PC-3 (cell line): ENCODE data around the gene PTPN18. TPM values are rescaled to one million over a fixed set of nuclear protein-coding genes. Genes with fewer than 3 reads are reported as not detected.

Source experiments
- ATAC-seq: fragments of 200-7000 bp; cut with Tn5 transposase; 2 replicates; pipeline ENCODE4 v1.9.1; 2020; ENCODE audit warnings: mild to moderate bottlenecking, moderate library complexity
- BruUV-seq: library from RNA; stranded (reverse); fragments of 400-500 nt; replicated peaks from 2 replicates; lab custom pipeline; 2021; lab: Mats Ljungman, UMichigan
- CTCF ChIA-PET: fragments of 300-600 bp; sonication (Branson Sonifier 250); formaldehyde crosslinking; loops from one replicate; lab custom pipeline; 2022; ENCODE audit warnings: antibody characterized with exemption; lab: Charles Lee
- POLR2A ChIA-PET: fragments of 300-600 bp; sonication (Branson Sonifier 250); formaldehyde crosslinking; loops from one replicate; lab custom pipeline; 2022; ENCODE audit warnings: antibody characterized with exemption; ENCODE audit not compliant: unreplicated experiment; lab: Charles Lee
- DNase-seq: peaks from one replicate; pipeline ENCODE4 v3.0.0-alpha.2; 2015
- H2AFZ ChIP-seq: fragments of 300-600 bp; sonication (generic); 2 replicates; pipeline ENCODE4 v1.6.0; 2016; ENCODE audit warnings: antibody characterized with exemption, low read length
- H3F3A ChIP-seq: fragments of 300-600 bp; sonication (generic); one replicate; pipeline ENCODE4 v1.6.0; 2017; ENCODE audit warnings: antibody characterized with exemption, low read length, control low read depth, mild to moderate bottlenecking; ENCODE audit not compliant: unreplicated experiment
- H3K27ac ChIP-seq: fragments of 300-600 bp; sonication (generic); 2 replicates; pipeline ENCODE4 v1.5.1; 2016; ENCODE audit warnings: mild to moderate bottlenecking, low read length
- H3K27me3 ChIP-seq: fragments of 300-600 bp; sonication (generic); 2 replicates; pipeline ENCODE4 v1.6.1; 2016; ENCODE audit warnings: low read length, mixed read lengths
- H3K36me3 ChIP-seq: fragments of 300-600 bp; sonication (generic); 2 replicates; pipeline ENCODE4 v1.6.1; 2016; ENCODE audit warnings: low read depth, mixed run types, low read length, mixed read lengths
- H3K4me1 ChIP-seq: fragments of 300-600 bp; sonication (generic); 2 replicates; pipeline ENCODE4 v1.5.1; 2016; ENCODE audit warnings: low read length; ENCODE audit not compliant: insufficient read depth
- H3K4me2 ChIP-seq: fragments of 300-600 bp; sonication (generic); 2 replicates; pipeline ENCODE4 v1.6.0; 2016; ENCODE audit warnings: low read length
- H3K4me3 ChIP-seq: fragments of 300-600 bp; sonication (generic); 2 replicates; pipeline ENCODE4 v1.5.1; 2016; ENCODE audit warnings: mild to moderate bottlenecking, low read length, mixed read lengths
- H3K79me2 ChIP-seq: fragments of 300-600 bp; sonication (generic); 2 replicates; pipeline ENCODE4 v1.6.1; 2017; ENCODE audit warnings: low read length, mixed read lengths
- H3K9ac ChIP-seq: fragments of 300-600 bp; sonication (generic); 2 replicates; pipeline ENCODE4 v1.6.0; 2016; ENCODE audit warnings: mild to moderate bottlenecking, low read length
- H3K9me2 ChIP-seq: fragments of 300-600 bp; sonication (generic); replicated peaks from 2 replicates; pipeline ENCODE4 v1.6.1; 2016; ENCODE audit warnings: mixed run types, low read length, mixed read lengths
- H3K9me3 ChIP-seq: fragments of 300-600 bp; sonication (generic); 2 replicates; pipeline ENCODE4 v1.6.1; 2016; ENCODE audit warnings: low read length, mixed read lengths
- H4K20me1 ChIP-seq: fragments of 300-600 bp; sonication (generic); 2 replicates; pipeline ENCODE4 v1.6.1; 2016; ENCODE audit warnings: low read length, mixed read lengths
- CTCF ChIP-seq: fragments of 300-600 bp; sonication (generic); conservative IDR thresholded peaks from 2 replicates; pipeline ENCODE4 v1.5.1; 2017; ENCODE audit warnings: antibody characterized with exemption, low read depth, mild to moderate bottlenecking, low read length
- EZH2 ChIP-seq: fragments of 300-600 bp; sonication (generic); IDR thresholded peaks from one replicate; pipeline ENCODE4 v1.6.1; 2017; ENCODE audit warnings: antibody characterized with exemption, mild to moderate bottlenecking, low read length; ENCODE audit not compliant: unreplicated experiment
- EZH2phosphoT487 ChIP-seq: fragments of 300-600 bp; sonication (generic); IDR thresholded peaks from 2 replicates; pipeline ENCODE4 v1.6.1; 2018; ENCODE audit warnings: mild to moderate bottlenecking, antibody characterized with exemption, low read length, borderline replicate concordance
- intact Hi-C: fragments of 100-400 bp; cut with micrococcal nuclease; formaldehyde crosslinking; loops from 2 replicates; pipeline ENCODE4 v1.9.0; 2023
- total RNA-seq: library from RNA; depleted of rRNA; stranded (reverse); fragments of >200 nt; gene quantifications from 2 replicates; pipeline ENCODE4 v1.2.3, GENCODE V29; 2014

Gene PTPN18
- total RNA-seq, 1 experiment from 2014 or later = 27.1 TPM

- Histone ChIP-seq H3K79me2 (no peaks in the 10 kb centered on the region), H3K9me2 (no peaks in the 10 kb centered on the region), H3K27ac (no peak overlapping the region), H3K9ac (no peak overlapping the region), H4K20me1 (no peaks in the 10 kb centered on the region), H3K27me3 (peaks cover 36% of the 10 kb centered on the region), H3K4me3 (no peak overlapping the region), H3K4me2 (no peak overlapping the region), H3K36me3 (no peaks in the 10 kb centered on the region), H3F3A (no peaks in the 10 kb centered on the region), H3K9me3 (no peaks in the 10 kb centered on the region), H2AFZ (no peak overlapping the region), H3K4me1 (no peaks in the 10 kb centered on the region)
- POLR2A ChIA-PET = no interaction called here
- DNase-seq = no peak
- no peak for ATAC-seq
- TF ChIP-seq EZH2phosphoT487 (no peak), CTCF (no peak), EZH2 (no peak)
- intact Hi-C loops = no loop called here
- BruUV-seq = no TSS peak
- CTCF ChIA-PET = no interaction called here
These were observed 24.5 kb downstream of the PTPN18 start for GRCh38 chr2:130380096-130380934.

- CTCF ChIA-PET = no interaction called here
- no peaks in the 10 kb centered on the region for H3K9me3 ChIP-seq
- no peaks in the 10 kb centered on the region for H3F3A ChIP-seq
- H3K9ac ChIP-seq = no peak overlapping the region
- H2AFZ ChIP-seq = no peak overlapping the region
- H3K4me1 ChIP-seq = no peaks in the 10 kb centered on the region
- no peak overlapping the region for H3K27ac ChIP-seq
- H3K36me3 ChIP-seq = no peaks in the 10 kb centered on the region
- TF ChIP-seq CTCF (no peak), EZH2 (no peak), EZH2phosphoT487 (no peak)
- POLR2A ChIA-PET = no interaction called here
- DNase-seq (no peak), ATAC-seq (no peak)
- no TSS peak for BruUV-seq
- H4K20me1 ChIP-seq = no peaks in the 10 kb centered on the region
- no peaks in the 10 kb centered on the region for H3K9me2 ChIP-seq
- no peak overlapping the region for H3K4me3 ChIP-seq
- intact Hi-C loops = no loop called here
- H3K4me2 ChIP-seq = no peak overlapping the region
- H3K79me2 ChIP-seq = no peaks in the 10 kb centered on the region
- peaks cover 36% of the 10 kb centered on the region for H3K27me3 ChIP-seq
These were observed 25.3 kb downstream of the PTPN18 start for GRCh38 chr2:130381145-130381544.

DNA sequence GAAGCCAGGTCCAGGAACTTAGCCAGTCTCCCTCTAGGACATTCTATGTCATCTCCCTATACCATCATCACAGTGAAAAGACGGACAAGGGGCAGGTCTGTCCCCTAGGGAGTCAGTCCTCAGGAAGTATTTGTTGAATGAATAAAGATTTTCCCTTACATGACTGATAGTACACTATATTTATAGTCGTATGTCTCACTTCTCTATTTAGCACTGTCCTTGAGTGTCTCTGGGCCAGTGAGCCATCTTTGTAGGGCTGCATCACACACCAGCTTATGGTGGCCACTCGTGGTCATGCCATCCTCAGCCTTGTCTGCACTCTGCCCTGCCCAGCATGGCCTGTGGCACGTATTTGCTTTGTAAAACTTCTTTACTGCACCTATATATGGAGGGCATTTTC lies 25.8 kb downstream of the PTPN18 start:
- TF ChIP-seq CTCF (no peak), EZH2 (no peak), EZH2phosphoT487 (no peak)
- no peak overlapping the region for H3K4me3 ChIP-seq
- ATAC-seq = no peak
- no TSS peak for BruUV-seq
- intact Hi-C loops = no loop called here
- CTCF ChIA-PET = no interaction called here
- peaks cover 36% of the 10 kb centered on the region for H3K27me3 ChIP-seq
- no peaks in the 10 kb centered on the region for H3K79me2 ChIP-seq
- H3F3A ChIP-seq = no peaks in the 10 kb centered on the region
- H3K27ac ChIP-seq = no peak overlapping the region
- H3K9me2 ChIP-seq = no peaks in the 10 kb centered on the region
- no peak overlapping the region for H2AFZ ChIP-seq
- no peak overlapping the region for H3K9ac ChIP-seq
- H3K4me1 ChIP-seq = no peaks in the 10 kb centered on the region
- no peaks in the 10 kb centered on the region for H3K36me3 ChIP-seq
- no peak for DNase-seq
- H3K4me2 ChIP-seq = no peak overlapping the region
- H3K9me3 ChIP-seq = no peaks in the 10 kb centered on the region
- POLR2A ChIA-PET = no interaction called here
- H4K20me1 ChIP-seq = no peaks in the 10 kb centered on the region
